ENCODE measurements around the gene GRB10.

- no peak for TF ChIP-seq CTCF (IDR thresholded peaks at IDR 0.05)
- TF ChIP-seq EZH2phosphoT487 (IDR thresholded peaks at IDR 0.05), result no peak
- TF ChIP-seq EZH2 (IDR thresholded peaks at IDR 0.05), result no peak
These were observed 184.0 kb downstream of the GRB10 start for GRCh38 chr7:50598460-50599343.

All from neural progenitor cell (in vitro differentiated cells).